GM20000 (cell line): Measurements from ENCODE around the gene C11orf54.
"Not testable (repeated sequence)": the region's sequence is repeated elsewhere in the genome, so short reads cannot be mapped to it uniquely, and the experiment has no call there.

Source experiments
- DNase-seq: peaks from one replicate; pipeline ENCODE4 v3.0.0; 2012; ENCODE audit warnings: low spot score
- CTCF ChIP-seq: IDR thresholded peaks from 2 replicates; pipeline ENCODE4 v1.5.1; 2012; ENCODE audit warnings: mild to moderate bottlenecking, control low read depth; ENCODE audit errors: extremely low read depth, missing control alignments

The C11orf54 gene

GRCh38 chr11:93756748-93757147, 15.3 kb downstream of the C11orf54 start:
- TF ChIP-seq CTCF = no peak
- DNase-seq = peak; percentile 23

- no peak for TF ChIP-seq CTCF
- DNase-seq = no peak
Measured at GRCh38 chr11:93757301-93757700, 15.8 kb downstream of the C11orf54 start.

- TF ChIP-seq CTCF = no peak
- DNase-seq = no peak
Measured at GRCh38 chr11:93757924-93758865, 16.7 kb downstream of the C11orf54 start.

- DNase-seq = not testable (repeated sequence)
Measured at GRCh38 chr11:93759123-93759522, 17.7 kb downstream of the C11orf54 start.

GRCh38 chr11:93761910-93762309, 20.4 kb downstream of the C11orf54 start:
- no peak for TF ChIP-seq CTCF
- DNase-seq = no peak

GRCh38 chr11:93765551-93765950, 24.1 kb downstream of the C11orf54 start:
- DNase-seq = no peak
- no peak for TF ChIP-seq CTCF

- no peak for DNase-seq
Measured at GRCh38 chr11:93766504-93766903, 25.0 kb downstream of the C11orf54 start.

More at GRCh38 chr11:93766504-93766903, 25.0 kb downstream of the C11orf54 start:
- TF ChIP-seq CTCF = no peak
